ENCODE measurements around the gene COX7C.

GRCh38 chr5:86572825-86573517 is 44.8 kb upstream of the COX7C start:
- TF ChIP-seq, protein P1, sequence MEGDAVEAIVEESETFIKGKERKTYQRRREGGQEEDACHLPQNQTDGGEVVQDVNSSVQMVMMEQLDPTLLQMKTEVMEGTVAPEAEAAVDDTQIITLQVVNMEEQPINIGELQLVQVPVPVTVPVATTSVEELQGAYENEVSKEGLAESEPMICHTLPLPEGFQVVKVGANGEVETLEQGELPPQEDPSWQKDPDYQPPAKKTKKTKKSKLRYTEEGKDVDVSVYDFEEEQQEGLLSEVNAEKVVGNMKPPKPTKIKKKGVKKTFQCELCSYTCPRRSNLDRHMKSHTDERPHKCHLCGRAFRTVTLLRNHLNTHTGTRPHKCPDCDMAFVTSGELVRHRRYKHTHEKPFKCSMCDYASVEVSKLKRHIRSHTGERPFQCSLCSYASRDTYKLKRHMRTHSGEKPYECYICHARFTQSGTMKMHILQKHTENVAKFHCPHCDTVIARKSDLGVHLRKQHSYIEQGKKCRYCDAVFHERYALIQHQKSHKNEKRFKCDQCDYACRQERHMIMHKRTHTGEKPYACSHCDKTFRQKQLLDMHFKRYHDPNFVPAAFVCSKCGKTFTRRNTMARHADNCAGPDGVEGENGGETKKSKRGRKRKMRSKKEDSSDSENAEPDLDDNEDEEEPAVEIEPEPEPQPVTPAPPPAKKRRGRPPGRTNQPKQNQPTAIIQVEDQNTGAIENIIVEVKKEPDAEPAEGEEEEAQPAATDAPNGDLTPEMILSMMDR (IDR thresholded peaks at IDR 0.05) = no peak
- no peak for TF ChIP-seq POLR2A (IDR thresholded peaks at IDR 0.05)

Data from vagina (tissue), 2 donors.